Measurements from ENCODE around the gene LRRC71.

The LRRC71 gene

DNA sequence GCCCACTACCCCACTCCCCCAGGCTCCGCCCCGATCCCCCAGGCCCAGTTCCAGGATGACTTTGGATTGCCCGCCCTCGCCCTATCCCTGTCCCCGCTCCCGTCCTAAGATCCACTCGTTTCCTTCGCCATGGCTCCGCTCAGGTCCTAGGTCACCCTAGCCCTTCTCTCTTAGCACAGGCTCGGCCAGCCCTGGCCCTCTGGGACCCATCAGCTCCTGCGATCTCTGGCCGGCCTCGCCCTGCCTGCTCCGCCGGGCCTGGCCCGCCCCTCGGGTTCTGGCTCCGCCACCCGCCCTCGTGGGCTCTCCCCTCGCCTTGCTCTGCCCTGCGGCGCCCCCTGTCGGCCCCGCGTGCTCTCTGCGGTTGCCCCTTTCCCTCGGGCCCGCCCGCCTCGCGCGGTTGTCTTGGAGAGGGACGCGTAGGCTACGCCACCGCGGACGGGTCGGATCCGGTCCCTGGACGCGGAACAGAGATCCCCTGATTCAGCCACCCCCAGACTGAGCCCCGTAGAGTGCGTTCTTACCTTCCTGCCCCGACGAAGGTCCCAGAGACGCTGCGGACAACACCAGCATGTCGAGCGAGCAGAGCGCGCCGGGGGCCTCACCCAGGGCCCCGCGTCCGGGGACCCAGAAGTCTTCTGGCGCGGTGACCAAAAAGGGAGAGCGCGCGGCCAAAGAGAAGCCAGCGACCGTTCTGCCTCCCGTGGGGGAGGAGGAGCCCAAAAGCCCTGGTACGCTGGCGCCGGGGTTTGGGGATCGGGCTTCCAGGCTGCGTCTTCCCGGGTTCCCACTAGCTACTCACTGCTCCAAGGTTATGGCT lies at the start of gene LRRC71:
LRRC71 (plus strand) TSS at position 400 of the 820 bp plus-strand sequence; CDS start at position 572, 172 bp downstream.
- peak; percentile 53 for DNase-seq

DNA sequence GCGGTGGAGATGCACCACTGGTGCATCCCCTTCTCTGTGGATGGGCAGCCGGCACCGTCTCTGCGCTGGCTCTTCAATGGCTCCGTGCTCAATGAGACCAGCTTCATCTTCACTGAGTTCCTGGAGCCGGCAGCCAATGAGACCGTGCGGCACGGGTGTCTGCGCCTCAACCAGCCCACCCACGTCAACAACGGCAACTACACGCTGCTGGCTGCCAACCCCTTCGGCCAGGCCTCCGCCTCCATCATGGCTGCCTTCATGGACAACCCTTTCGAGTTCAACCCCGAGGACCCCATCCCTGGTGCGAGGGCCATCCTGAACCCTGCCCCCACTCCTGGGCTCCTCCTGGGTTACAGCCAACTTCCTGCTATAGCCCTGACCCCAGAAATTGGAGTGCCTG lies 46.8 kb upstream of the LRRC71 start:
- no peak for DNase-seq

DNA sequence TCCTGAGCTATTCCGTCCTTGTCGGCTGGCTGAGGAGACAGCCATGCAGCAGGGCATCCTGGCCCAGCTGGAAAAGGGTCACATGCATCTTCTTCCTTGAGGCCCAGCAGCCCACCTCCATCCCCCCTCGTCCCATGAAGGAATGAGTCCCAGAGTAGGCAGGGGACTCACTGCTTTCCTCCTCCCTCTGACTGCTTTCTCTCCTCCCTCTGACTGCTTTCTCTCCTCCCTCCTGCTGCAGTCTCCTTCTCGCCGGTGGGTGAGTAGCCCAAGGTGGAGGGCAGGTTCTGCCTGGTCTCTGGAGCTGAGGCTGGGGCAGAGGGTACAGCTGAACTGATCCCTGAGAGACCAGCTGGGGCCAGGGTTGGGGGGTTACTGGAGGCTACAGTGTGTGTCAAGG lies 46.3 kb upstream of the LRRC71 start:
- DNase-seq = no peak

DNA sequence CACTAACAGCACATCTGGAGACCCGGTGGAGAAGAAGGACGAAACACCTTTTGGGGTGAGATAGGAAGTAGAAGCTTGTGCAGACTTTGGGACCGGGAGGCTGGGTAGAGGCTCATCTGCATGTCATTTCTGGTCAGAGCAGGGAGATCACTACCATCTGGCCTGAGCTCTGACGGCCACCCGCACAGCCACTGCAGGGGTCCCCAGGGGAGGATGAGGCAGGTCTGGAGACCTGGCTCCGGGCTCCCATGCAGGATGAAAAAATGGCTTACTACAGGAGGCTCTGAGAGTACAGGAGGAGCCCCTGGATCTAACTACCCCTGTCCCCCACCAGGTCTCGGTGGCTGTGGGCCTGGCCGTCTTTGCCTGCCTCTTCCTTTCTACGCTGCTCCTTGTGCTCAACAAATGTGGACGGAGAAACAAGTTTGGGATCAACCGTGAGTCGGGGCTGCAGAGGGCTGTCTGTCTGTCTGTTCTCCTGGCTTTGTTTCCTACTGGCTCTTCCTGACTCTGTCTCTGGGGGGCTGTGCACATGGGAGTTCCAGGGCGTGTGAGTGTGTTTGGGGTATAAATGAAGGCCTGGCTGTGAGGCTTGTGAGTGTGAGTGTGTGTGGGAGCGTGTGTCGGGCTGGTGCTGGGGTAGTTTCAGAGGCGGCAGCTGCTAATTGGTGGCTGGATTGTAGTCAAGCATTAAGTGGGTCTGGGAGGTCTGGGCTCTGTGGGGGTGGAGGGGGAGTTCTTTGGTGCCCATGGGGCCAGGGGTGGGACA lies 45.7 kb upstream of the LRRC71 start:
- DNase-seq = no peak

DNA sequence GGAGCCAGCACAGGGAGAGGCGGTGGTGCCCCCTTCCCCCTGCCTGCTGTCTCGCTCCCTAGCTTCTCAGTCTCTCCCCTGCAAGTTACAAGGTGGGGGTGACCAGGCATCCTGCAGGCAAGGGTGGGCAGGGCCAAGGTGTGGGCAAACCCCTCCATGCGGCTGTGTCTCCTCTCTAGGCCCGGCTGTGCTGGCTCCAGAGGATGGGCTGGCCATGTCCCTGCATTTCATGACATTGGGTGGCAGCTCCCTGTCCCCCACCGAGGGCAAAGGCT lies 45.2 kb upstream of the LRRC71 start:
- no peak for DNase-seq

DNA sequence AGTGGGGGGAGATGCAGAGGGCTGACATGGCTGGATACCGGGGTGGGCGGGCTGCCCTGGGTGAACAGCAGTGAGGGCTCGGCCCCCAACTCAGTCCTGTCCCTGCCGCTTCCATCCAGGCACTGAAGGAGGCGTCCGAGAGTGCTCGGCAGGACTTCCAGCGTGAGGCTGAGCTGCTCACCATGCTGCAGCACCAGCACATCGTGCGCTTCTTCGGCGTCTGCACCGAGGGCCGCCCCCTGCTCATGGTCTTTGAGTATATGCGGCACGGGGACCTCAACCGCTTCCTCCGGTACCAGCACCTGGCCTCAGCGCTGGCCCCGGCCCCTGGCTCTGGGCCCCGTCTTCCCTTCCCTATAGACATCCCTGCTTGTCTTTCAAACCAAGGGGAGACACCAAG lies 44.2 kb upstream of the LRRC71 start:
- DNase-seq = no peak

DNA sequence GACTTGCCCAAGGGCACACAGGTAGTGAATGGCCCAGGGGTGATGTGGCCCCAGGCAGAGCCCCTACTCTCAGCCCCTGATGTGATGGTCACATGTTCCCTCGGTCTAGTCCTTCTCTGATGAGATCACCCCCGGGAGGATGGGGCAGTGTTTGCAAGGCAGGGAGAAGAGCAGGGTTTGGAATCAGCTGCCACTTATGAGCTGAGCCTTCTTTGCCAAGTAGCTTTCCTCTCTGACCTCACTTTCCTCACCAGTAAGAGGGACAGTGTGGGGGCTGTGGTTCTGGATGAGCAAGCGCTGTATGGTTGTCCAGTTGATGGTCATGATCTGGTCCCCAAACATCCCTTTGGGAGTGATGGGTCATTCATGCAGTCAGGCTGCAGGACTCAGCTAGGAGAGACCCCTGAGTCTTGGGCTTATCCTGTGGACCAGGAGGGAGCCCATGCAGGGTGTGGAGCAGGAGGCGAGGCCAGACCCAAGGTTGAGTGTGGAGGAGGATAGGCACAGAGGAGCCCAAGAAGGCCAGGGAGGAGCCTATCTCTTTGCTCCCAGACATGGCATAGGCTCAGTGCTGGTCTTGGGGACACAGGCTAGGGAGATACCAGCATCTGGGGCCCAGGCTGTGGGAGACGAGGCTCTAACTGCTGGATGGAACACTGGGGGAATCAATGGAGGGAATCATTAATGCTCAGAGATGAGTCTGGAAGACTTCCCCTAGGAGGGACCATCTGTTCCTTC lies 42.8 kb upstream of the LRRC71 start:
- no peak for DNase-seq

DNA sequence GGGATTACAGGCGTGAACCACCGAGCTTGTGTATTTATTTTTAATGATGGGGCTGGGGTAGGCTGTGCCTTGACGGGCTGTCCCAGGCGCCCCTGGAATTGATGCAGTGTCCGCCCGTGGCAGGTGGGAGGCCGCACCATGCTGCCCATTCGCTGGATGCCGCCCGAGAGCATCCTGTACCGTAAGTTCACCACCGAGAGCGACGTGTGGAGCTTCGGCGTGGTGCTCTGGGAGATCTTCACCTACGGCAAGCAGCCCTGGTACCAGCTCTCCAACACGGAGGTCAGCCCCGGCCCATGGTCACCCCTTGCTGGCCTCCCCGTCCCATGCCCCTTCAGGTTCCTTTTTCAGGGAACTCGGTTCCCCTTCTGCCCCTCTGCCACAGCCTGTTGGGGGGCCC lies 40.6 kb upstream of the LRRC71 start:
- DNase-seq = no peak

DNA sequence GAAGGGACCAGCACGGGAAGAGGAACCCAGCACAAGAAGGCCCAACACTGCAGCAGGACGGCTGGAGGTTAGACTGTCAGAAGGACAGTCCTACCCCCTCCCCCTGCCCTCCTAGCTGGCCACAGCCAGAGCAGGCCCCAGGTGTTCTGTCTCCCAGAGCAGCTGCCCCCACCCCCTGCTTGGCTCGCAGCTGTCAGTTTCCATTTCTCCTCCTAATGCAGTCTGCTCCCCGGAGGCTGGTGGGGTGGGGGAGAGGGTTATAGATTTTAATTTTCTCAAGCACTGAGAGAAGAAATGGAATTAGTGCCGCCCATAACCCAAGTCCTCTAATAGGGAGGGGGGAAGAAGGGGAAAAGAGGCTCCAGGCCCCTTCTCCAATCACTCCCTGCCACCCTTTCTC lies 40.0 kb upstream of the LRRC71 start:
- DNase-seq = no peak

DNA sequence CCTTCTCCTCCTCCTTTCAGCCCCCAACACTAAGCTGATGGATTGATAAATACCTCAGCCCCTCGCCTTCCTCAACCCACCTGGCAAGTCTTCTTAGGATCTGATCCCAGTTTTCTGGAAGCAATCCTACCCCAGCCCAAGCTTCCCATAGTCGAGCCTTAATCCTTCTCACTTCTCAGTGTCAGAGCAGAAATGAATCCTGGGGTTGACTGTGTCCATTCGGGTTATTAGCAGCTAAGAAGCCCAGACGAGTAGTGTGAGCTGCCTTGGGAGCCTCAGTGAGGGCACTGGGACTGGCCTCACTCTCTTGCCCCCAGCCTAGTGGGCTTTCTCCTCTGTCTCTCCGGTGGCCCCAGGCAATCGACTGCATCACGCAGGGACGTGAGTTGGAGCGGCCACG lies 39.3 kb upstream of the LRRC71 start:
- no peak for DNase-seq

DNA sequence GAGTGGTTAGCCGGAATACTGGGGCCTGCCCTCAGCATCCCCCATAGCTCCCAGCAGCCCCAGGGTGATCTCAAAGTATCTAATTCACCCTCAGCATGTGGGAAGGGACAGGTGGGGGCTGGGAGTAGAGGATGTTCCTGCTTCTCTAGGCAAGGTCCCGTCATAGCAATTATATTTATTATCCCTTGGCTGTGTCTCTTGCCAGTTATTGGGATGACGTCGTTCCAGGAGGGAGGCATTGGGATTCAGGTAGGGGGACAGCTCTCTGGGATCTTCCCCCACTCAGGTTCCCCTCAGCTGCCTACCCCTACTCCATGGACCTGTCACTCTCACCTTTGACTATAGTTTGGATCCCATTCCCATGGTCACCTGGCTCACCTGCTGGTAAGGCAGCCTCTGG lies 38.8 kb upstream of the LRRC71 start:
- DNase-seq = no peak

DNA sequence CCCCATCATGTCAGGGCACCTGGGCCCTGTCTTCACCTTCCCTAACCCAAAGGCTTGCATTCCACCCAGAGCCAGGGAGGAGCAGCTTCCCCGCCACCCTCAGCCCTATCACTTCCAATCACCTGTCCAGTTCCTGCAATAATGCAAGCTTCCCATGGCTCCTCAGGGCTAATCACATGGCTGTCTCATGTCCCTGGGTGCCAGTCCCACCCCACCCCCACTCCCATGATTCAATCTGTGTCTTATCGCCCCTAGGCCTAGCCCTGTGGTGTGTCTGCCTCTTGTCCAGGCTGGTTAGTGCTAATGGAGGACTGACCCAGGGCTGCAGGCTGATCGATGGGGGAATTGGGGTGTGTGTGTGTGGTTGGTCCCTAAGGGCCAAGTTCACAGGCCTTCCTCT lies 37.9 kb upstream of the LRRC71 start:
- DNase-seq = no peak

DNA sequence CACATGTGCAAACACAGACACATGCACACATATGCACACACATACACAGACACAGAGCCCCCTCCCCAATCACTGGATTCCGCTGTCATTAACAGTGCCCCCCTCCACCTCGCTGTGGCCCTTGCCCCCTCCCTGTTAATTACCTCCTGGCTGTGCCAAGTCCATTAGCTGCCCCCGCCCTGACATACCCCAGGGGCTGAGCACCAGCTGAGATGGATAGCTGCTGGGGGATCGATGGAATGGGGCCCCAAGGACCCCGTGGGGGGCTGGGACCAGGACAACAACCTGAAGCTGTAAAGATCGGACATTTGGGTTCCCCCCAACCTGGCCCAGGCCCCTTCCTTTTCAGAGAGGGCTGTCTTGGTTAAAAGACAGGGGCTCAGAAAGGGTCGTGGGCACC lies 36.5 kb upstream of the LRRC71 start:
- no peak for DNase-seq

DNA sequence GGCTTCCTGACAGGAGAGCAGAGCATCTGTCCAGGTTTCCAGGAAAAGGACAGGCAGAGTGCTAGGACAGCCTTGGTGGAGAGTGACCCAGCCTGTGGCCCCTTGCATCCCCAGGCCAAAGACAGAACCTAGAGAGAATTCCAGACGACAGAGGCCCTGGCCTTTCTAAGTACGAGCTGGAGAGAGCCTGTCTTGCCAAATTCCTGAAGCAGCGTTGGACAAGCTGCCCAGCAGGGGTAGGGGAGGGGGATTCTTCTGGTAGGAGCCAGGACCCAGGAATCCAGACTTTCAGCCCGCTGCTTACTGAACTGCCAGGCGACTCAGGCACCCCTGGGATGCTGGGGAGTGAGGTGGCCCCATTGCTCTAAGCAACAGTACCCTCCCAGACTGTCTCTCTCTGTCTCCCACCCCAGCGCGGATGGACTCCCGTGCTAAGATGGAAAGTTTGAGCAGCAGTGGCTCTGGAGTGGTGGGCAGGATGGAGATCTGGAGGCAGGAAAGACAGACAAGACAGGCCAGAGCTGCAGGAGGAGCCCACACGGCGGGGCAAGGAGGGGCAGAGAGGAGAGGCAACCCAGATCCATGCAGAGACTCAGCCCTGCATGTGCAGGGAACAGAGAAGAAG lies 35.8 kb upstream of the LRRC71 start:
- DNase-seq = no peak

DNA sequence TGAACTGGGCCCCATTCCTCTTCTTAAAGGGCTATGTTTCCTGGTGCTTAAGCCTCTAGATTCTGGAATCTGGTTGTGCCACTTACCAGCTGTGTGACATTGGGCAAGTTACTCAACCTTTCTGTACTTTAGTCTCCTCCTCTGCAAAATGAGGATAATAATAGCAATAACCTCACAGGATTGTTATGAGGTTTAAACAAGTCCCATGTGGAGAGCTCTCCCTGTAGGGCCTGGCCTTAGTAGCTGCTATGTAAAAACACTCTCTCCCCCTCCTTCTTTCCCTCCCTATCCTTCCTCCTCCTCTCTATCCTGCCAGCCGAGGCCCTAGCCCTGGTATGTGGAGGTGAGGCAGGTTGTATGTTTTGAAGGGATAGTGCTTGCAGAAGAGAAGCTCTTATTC lies 35.1 kb upstream of the LRRC71 start:
- no peak for DNase-seq

DNA sequence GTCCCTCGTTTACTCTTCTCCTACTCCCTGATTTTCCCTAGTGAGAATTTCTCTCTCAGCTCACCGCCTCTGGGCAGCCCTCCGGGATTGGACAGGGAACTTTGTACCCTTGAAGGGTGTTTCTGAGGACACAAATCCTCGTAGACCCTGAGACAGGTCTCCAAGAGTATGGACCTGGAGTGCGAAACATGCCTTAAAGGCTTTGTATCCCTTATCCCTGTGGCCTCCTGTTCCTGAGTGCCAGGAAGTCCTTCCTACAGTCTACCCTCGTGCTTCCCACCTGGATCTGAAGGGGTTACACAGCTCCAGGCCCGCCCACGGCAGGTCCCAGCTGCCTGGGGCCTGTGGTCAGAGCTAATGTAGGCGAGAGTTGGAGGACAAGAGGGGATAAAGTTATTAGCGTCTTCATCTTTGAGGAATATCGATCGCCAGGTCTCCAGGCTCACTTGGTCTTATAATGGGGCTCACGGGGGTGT lies 34.5 kb upstream of the LRRC71 start:
- DNase-seq = no peak

DNA sequence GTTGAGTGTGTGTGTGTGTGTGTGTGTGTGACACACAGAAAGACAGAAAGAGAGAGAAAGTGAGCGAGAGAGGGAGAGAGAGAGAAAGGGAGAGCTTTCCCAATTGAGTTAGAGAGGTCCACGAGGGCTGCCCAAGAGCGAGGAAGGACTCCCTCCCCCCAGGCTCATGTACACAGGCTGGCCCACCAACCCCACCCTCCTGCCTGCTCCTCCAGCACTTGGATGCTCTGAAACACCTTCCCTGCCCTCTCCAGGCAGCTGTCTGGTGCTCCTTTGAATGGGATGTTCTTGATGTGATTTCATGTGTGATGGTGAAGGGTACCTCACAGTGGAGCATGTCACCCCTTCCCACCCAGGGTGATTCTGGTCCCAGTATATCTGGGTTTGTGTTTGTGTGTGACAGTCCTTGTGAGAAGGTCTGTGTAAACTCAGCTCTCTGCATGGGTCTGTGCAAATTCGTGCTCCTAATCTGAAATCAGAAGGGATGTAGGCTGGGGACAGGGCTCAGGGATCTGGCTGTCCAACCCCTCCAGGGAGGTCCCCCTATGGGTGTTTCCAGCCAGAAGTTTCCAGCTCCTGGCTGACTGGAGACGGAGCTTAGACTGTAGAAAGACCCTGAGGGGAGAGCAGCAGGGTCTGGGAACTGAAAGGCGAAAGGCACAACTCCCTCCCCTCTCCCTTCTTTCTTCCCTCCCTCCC lies 33.7 kb upstream of the LRRC71 start:
- DNase-seq = no peak

DNA sequence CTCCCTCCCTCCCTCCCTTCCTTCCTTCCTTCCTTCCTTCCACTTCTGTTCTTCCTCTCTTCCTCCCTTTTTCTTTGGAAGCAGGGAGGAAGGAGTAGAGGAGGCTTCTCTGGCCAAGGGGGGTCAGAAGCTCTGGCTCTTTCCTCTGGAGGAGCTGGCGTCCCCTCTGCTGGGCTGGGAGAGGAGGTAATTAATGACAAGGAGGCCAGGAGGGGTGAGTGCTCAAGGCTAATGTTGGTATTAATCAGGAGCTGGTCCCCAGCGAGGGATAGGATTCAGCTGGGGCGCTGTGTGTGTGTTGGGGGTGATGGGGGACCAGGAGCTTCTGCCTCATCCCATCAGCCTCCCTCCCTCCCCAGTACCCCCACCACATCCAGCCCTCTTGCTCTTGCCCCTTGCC lies 33.1 kb upstream of the LRRC71 start:
- no peak for DNase-seq

DNA sequence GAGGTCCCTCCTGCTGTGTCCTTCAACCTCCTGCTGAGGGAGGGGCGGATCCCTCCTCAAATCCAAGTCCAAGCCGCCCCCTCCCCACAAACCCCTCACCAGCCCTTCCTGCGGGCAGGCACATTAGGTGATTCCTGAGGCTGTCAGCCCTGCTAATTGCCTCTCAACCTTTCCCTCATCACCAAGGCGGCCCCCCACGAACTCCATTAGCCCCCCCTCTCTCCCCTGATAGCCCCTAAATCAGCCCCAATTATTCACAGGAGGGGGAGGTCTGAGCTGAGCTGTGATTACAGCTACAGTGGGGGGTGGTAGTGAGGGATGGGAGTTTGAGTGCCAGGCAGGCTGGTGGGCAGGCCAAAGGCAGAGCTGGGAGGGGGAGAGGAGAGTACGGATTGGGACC lies 32.7 kb upstream of the LRRC71 start:
- DNase-seq = no peak

DNA sequence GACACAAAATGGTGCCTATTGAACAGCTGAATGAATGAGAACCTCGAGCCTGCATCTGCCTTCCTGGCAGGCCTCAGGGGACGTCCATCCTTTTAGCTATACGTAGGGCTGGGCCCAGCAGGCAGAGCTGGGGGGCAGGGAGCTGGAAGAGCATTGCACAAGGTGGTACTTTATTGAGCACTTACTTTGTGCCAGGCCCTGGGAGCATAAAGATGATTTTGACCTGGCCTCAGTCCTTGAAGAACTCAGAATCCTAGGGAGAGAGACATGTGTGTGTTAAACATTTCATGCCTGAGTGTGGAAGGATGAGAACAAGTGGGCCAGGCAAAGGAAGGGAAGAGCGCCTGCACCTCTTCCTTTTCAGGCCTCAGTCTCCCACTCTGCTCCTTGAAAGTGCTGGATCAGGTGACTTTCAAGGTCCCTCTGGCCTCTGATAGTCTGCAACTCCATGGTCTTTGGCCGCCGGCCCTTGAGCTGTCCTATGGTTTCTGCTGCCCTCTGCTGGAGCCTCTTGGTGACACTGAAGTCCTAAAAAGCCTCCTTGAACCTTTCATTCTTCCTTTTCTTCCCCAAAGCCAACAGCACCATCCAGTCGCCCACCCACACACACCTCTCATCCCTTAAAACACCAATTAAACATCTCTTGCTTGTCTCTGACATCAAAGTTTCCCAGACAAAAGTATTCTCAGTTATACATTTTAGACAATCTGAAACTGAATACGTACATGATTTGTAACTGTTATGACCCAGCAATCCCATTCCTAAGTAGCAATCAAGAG lies 30.4 kb upstream of the LRRC71 start:
- DNase-seq = peak; percentile 58

DNA sequence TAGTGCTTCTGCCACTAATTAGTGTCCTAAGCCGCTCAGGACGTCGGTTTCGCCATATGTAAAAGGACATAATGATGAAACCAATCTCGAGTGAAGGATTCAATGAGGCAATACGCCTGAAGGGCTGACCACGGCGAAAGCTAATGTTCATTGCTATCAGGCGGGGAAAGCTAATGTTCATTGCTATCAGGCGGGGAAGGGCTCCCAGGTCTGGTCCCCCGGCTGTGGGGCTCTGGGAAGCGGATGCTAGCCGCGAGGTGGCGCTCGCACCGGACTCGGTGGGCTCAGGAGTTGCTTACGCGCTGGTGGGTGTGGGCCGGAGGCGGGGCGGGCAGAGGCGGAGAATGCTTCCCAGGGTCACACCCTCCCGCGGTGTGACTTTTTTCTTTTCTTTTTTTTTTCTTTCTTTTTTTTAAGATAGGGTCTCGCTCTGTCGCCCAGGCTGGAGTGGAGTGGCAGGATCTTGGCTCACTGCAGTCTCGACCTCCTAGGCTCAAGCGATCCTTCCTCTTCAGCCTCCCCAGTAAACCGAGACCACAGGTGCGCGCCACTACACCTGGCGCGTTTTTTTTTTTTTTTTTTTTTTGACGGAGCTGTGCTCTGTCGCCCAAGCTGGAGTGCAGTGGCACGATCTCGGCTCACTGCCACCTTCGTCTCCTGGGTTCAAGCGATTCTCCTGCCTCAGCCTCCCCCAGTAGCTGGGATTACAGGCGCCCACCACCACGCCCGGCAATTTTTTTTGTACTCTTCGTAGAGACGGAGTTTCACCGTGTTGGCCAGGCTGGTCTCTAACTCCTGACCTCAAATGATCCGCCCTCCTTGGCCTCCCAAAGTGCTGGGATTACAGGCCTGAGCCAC lies 28.0 kb upstream of the LRRC71 start:
- DNase-seq = peak; percentile 86
